PC-3 (cell line): ENCODE results near the gene RND3.
A peak's percentile ranks its signal among the peaks of the same experiment; 100 is the strongest.

ENCODE experiments used
- EZH2 ChIP-seq: fragments of 300-600 bp; sonication (generic); IDR thresholded peaks from one replicate; pipeline ENCODE4 v1.6.1; 2017; ENCODE audit warnings: antibody characterized with exemption, mild to moderate bottlenecking, low read length; ENCODE audit not compliant: unreplicated experiment
- EZH2phosphoT487 ChIP-seq: fragments of 300-600 bp; sonication (generic); IDR thresholded peaks from 2 replicates; pipeline ENCODE4 v1.6.1; 2018; ENCODE audit warnings: mild to moderate bottlenecking, antibody characterized with exemption, low read length, borderline replicate concordance
- TF ChIP-seq, protein P1 (sequence below): fragments of 300-600 bp; sonication (generic); conservative IDR thresholded peaks from 2 replicates; pipeline ENCODE4 v1.5.1; 2017; ENCODE audit warnings: antibody characterized with exemption, low read depth, mild to moderate bottlenecking, low read length

DNA sequence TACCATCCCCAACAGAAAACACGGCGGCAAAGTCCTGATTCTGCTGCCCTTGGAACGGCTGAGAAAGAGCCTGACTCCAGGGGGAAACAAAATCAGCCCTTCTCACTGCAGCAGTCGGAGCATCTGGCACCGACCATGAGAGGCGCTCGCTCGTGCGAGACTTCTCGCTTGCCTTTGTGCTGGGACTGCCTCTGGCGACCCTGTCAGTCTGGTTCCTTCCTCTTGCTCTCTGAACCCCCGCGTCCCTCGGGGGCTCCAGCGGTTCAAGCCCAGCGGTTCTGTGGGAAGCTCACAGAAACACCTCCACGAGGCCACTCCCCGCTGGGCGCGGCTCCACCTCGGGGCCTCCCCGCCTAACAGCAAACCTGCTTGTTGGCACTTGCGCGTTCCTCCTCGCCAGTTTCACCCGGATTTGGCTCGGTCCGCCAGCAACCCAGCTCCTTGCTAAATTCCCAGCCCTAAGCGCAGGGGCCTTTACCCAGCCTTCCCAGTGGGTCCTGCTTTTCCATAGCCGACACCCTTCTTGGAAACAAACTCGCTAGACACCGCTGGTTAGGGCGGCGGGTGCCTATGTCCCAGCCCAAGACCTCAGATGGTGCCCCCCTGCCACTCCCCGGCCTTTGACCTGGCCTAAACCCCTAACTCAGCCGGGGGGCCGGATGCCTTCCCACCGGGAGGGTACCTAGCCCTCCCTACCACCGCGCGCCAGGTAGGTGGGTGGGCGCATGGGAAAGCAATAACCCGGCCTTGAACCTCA lies 2.2 kb downstream of the RND3 start:
- TF ChIP-seq, protein P1, sequence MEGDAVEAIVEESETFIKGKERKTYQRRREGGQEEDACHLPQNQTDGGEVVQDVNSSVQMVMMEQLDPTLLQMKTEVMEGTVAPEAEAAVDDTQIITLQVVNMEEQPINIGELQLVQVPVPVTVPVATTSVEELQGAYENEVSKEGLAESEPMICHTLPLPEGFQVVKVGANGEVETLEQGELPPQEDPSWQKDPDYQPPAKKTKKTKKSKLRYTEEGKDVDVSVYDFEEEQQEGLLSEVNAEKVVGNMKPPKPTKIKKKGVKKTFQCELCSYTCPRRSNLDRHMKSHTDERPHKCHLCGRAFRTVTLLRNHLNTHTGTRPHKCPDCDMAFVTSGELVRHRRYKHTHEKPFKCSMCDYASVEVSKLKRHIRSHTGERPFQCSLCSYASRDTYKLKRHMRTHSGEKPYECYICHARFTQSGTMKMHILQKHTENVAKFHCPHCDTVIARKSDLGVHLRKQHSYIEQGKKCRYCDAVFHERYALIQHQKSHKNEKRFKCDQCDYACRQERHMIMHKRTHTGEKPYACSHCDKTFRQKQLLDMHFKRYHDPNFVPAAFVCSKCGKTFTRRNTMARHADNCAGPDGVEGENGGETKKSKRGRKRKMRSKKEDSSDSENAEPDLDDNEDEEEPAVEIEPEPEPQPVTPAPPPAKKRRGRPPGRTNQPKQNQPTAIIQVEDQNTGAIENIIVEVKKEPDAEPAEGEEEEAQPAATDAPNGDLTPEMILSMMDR = 0 out of 2 replicates have a peak, but pooled peaks have one; percentile 19
- no peak for TF ChIP-seq EZH2
- TF ChIP-seq EZH2phosphoT487 = no peak
